ENCODE results near the gene DMXL1.

The DMXL1 gene

GRCh38 chr5:119291056-119291455 is 220.2 kb downstream of the DMXL1 start:
- DNase-seq, result no peak

- DNase-seq, result no peak
These were observed 221.0 kb downstream of the DMXL1 start for GRCh38 chr5:119291877-119292276.

- no peak for DNase-seq
These were observed 222.0 kb downstream of the DMXL1 start for GRCh38 chr5:119292701-119293515.

GRCh38 chr5:119293516-119293829 is 222.6 kb downstream of the DMXL1 start:
- no peak for DNase-seq
